Myocyte (in vitro differentiated cells): ENCODE data around the gene HK3. TPM values are rescaled to one million over a fixed set of nuclear protein-coding genes. Genes with fewer than 3 reads are reported as not detected.

Experiments
- DNase-seq: peaks from one replicate; pipeline ENCODE4 v3.0.0-alpha.2; 2012; ENCODE audit warnings: low read depth
- total RNA-seq: library from RNA; depleted of rRNA; stranded (reverse); fragments of >200 nt; gene quantifications from 2 replicates; pipeline ENCODE4 v1.2.3, GENCODE V29; 2014

HK3 gene
- total RNA-seq, 1 donor from 2014 or later, result not detected

GRCh38 chr5:176851871-176852658 lies 47.1 kb downstream of the HK3 start:
- DNase-seq, result peak; percentile 31

GRCh38 chr5:176851380-176851779 lies 47.8 kb downstream of the HK3 start:
- DNase-seq, result no peak

- DNase-seq, result no peak
Measured at GRCh38 chr5:176850371-176851245, 48.5 kb downstream of the HK3 start.

GRCh38 chr5:176849611-176850227 lies 49.4 kb downstream of the HK3 start:
- no peak for DNase-seq

DNA sequence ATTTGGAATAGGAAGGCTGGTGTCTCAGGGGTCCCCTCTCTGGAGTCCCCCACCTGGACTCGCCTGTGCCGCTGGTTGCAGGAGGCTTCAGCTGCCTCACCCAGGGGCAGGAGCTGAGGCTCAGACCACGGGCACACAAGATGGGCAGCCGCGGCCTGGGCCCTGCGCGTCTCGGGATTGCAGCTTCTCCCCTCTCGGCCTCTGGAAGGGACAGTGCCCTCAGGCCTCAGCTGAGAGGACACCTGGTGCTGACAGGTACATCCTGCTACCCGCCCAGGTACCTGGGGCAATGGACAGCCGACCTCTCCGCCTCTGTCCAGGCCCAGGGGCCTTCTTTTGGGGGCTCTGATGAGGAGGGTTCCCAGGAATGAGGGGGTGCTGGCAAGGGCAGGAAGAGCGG lies 50.5 kb downstream of the HK3 start:
- no peak for DNase-seq

DNA sequence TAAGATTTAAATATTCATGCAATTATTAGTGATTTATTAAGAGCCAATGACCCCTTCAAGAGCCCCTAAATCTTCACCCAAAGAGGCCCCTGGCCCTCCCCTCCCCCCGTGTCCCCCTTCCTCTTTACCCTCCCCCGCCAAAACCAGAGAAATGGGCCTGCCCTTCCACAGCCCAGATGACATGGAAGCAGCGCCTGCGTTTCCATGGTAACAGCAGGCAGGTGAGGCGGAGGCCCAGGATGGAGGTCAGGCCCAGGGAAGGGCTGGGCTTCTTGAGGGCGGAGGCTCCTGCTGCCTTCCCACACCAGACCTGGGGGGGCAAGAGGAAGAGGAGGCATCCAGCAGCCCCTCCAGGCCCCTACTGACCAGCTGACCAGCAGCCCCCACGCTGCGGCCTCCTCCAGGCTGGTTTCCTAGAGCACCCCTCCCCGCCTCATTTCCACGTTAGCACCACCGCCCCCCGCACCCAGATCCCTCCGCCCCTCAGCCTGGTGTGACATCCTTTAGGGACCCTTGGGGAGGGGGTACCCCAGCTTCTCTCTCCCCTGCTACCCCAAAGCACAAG lies 51.3 kb downstream of the HK3 start:
- no peak for DNase-seq

- DNase-seq, result no peak
Measured at GRCh38 chr5:176847148-176847547, 52.0 kb downstream of the HK3 start.

DNA sequence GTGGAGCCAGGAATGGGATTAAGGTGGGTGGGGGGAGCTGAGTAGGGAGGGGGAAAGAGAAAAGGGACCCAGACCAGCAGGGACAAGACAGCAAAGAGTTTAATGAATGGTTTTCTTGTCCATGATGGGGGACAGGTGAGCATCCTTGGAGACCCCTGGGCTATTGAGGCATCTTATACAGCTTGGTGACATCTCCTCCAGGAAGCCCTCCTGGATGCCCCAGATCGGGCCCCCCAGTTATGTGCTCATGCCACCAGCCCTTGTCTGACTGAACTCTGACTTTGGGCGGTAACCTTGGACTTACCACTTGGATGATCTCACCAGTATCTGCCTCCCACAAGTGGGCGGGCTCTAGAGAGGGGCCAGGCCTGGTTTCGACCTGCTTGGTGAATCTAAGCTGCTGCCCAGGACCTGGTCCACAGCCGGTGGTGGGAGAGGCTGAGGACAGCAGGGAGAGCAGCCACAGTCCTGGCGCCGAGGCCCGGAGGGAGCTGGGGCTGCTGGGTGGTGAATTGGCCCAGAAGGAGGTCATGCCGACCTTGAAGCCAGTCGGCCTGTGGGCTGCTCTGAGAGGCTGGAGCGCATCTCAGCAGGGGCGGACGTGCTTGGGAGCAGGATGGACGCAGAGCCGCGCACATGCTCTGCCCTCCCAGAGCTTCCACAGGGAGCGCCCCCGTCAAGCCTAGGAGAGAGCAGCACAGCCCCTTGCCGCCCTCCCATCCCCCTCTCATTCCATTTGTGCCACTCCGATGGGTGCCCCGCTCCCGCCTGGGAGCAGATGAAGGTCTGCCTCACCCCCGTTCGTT lies 52.6 kb downstream of the HK3 start:
- DNase-seq, result no peak

GRCh38 chr5:176845392-176845713 lies 53.8 kb downstream of the HK3 start:
- no peak for DNase-seq

GRCh38 chr5:176844706-176845391 lies 54.3 kb downstream of the HK3 start:
- DNase-seq, result no peak

DNA sequence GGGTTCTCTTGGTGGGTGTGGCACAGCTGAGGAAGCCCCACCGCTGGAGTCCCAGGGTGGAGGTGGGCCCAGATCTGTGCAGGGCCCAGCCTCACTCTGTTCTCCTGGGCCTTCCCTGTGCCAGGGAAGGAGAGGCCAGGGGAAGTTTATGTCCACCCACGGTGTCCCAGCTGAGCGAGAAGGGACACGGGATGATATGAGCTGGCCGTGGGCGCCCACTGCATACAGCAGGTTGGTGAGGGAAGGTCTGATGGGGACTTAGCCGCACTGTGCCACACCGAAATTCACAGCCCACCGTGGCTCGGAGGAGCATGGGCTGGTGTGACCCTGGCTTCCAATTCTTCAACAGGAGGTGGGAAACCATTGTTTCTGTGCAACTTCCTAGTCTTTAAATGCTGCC lies 54.9 kb downstream of the HK3 start:
- no peak for DNase-seq

DNA sequence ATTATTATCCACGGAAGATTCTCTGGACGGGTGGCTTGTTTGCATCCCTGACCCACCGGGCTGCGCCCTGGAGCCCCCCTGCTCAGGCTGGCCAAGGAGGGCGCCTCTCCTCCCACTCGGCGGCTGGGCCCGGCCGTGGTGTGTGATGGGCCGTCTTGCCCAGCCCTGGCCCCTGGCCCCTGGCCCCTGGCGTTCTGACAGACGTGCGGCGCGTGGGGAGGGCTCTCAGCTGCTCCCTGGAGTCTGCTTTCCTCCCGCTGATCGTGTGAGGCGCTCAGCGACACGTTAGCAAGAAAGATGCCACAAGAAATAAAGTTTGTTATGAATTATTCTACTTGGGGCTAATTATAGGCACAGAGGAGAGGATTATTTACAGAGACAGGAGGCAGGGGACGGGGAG lies 55.5 kb downstream of the HK3 start:
- peak; percentile 3 for DNase-seq

DNA sequence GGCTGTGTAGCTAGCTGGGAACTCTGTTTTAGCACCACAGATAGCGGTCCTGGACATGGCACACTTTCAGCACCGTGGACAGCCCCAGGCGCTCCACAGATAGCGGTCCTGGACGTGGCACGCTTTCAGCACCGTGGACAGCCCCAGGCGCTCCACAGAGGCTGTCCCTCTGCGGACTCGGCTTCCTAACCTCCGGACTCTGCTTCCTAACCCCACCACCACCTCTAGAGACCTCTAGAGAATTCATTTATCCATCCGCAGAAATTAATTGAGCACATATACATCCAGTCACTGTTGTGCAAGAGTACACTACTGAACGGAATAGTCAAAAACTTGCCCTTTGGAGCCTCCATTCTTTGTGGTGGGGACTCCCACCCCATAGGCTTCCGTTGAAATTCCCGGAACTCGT lies 61.4 kb downstream of the HK3 start:
- DNase-seq, result peak; percentile 92

GRCh38 chr5:176836811-176837706 lies 62.1 kb downstream of the HK3 start:
- no peak for DNase-seq

- no peak for DNase-seq
Measured at GRCh38 chr5:176835918-176836317, 63.2 kb downstream of the HK3 start.

- no peak for DNase-seq
Measured at GRCh38 chr5:176833286-176833685, 65.9 kb downstream of the HK3 start.

DNA sequence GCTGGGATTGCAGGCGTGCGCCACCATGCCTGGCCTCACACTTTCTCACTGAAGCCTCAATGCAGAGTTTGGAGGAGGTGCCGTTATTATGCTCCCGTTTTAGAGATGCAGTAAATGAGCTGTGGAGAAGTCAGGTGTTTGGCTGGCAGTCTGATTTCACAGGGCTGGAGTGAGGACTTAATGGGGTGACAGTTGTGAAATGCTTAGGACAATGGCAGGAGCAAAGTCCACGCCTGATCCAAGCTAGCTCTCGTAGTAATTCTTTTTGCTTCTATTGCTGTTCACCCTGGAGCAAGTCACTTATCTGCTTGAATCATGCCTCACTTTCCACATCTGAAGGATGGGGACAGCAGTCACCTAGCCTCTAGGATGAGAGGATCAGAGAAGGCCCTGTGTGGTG lies 67.0 kb downstream of the HK3 start:
- no peak for DNase-seq

- no peak for DNase-seq
Measured at GRCh38 chr5:176831425-176831824, 67.7 kb downstream of the HK3 start.

GRCh38 chr5:176830995-176831423 lies 68.1 kb downstream of the HK3 start:
- DNase-seq, result no peak
